Smooth muscle cell (in vitro differentiated cells): ENCODE results near the gene GADD45G. TPM values are rescaled to one million over a fixed set of nuclear protein-coding genes. Genes with fewer than 3 reads are reported as not detected.

Source experiments
- DNase-seq: peaks from one replicate; lab custom pipeline; 2025; ENCODE audit not compliant: unreplicated experiment; lab: John Stamatoyannopoulos, UW
- H2AFZ ChIP-seq: fragments of 200-600 bp; sonication (generic); 2 replicates; pipeline ENCODE4 v1.6.0; 2016; ENCODE audit warnings: antibody characterized with exemption, low read depth, mild to moderate bottlenecking
- H3F3A ChIP-seq: fragments of 200-600 bp; sonication (generic); 2 replicates; pipeline ENCODE4 v1.6.0; 2017; ENCODE audit warnings: antibody characterized with exemption, low read depth
- H3K27ac ChIP-seq: fragments of 200-600 bp; sonication (generic); 2 replicates; pipeline ENCODE4 v1.5.1; 2016; ENCODE audit warnings: low read depth, mild to moderate bottlenecking
- H3K27me3 ChIP-seq: fragments of 200-600 bp; sonication (generic); 2 replicates; pipeline ENCODE4 v1.6.1; 2016; ENCODE audit warnings: low read depth, mild to moderate bottlenecking
- H3K36me3 ChIP-seq: fragments of 200-600 bp; sonication (generic); 2 replicates; pipeline ENCODE4 v1.5.1; 2016; ENCODE audit warnings: low read depth
- H3K4me1 ChIP-seq: fragments of 200-600 bp; sonication (generic); 2 replicates; pipeline ENCODE4 v1.5.1; 2016; ENCODE audit warnings: low read depth
- H3K4me2 ChIP-seq: fragments of 200-600 bp; sonication (generic); 2 replicates; pipeline ENCODE4 v1.6.0; 2016; ENCODE audit warnings: mild to moderate bottlenecking
- H3K4me3 ChIP-seq: fragments of 200-600 bp; sonication (generic); 2 replicates; pipeline ENCODE4 v1.5.1; 2016; ENCODE audit warnings: mild to moderate bottlenecking
- H3K79me2 ChIP-seq: fragments of 200-600 bp; sonication (generic); 2 replicates; pipeline ENCODE4 v1.6.0; 2016; ENCODE audit warnings: low read depth, mild to moderate bottlenecking
- H3K9ac ChIP-seq: fragments of 200-600 bp; sonication (generic); 2 replicates; pipeline ENCODE4 v1.6.0; 2016; ENCODE audit warnings: low read depth
- H3K9me3 ChIP-seq: fragments of 200-600 bp; sonication (generic); replicated peaks from 2 replicates; pipeline ENCODE4 v1.5.1; 2016; ENCODE audit warnings: low read depth
- H4K20me1 ChIP-seq: fragments of 200-600 bp; sonication (generic); 2 replicates; pipeline ENCODE4 v1.6.0; 2016; ENCODE audit warnings: low read depth
- CTCF ChIP-seq: fragments of 200-600 bp; sonication (generic); IDR thresholded peaks from 2 replicates; pipeline ENCODE4 v1.5.1; 2017; ENCODE audit warnings: borderline replicate concordance, mild to moderate bottlenecking, antibody characterized with exemption; ENCODE audit not compliant: insufficient read depth, poor library complexity, severe bottlenecking
- WGBS: methylation state at CpG from one replicate; pipeline ENCODE4 v1.1.7; 2016; ENCODE audit warnings: low lambda C conversion rate; 5-methylcytosine and 5-hydroxymethylcytosine counted together
- polyA plus RNA-seq: library from polyadenylated mRNA; unstranded; fragments of >200 nt; fragmentation: Nextera tagmentation; extraction: Ambion mirVana; gene quantifications from 2 replicates; pipeline ENCODE4 v1.2.1, GENCODE V29; 2016
- total RNA-seq: library from RNA; depleted of rRNA; stranded (reverse); fragments of >200 nt; gene quantifications from 2 replicates; pipeline ENCODE4 v1.2.3, GENCODE V29; 2014

Gene GADD45G
- total and polyA plus RNA-seq, 2 experiments from 2014 or later: 6.9 to 10.7 TPM

GRCh38 chr9:89625721-89626687 lies 21.2 kb downstream of the GADD45G start:
- H3K4me2 ChIP-seq: no peak overlapping the region
- no peak overlapping the region for H3K27ac ChIP-seq
- no peaks in the 10 kb centered on the region for H3K36me3 ChIP-seq
- no peaks in the 10 kb centered on the region for H3K4me1 ChIP-seq
- no peaks in the 10 kb centered on the region for H3K27me3 ChIP-seq
- no peak for DNase-seq
- H3K4me3 ChIP-seq: no peak overlapping the region
- no peak overlapping the region for H3K9ac ChIP-seq
- no peaks in the 10 kb centered on the region for H3F3A ChIP-seq
- H3K9me3 ChIP-seq: no peaks in the 10 kb centered on the region
- H4K20me1 ChIP-seq: no peaks in the 10 kb centered on the region
- H3K79me2 ChIP-seq: no peaks in the 10 kb centered on the region
- no peak overlapping the region for H2AFZ ChIP-seq
- WGBS: 90% methylated on average over 14 of the region's 14 CpGs
- no peak for TF ChIP-seq CTCF

- Histone ChIP-seq H3K4me3 (no peak overlapping the region), H3K27me3 (no peaks in the 10 kb centered on the region), H4K20me1 (no peaks in the 10 kb centered on the region), H3K4me2 (no peak overlapping the region), H3K27ac (no peak overlapping the region), H3K79me2 (no peaks in the 10 kb centered on the region), H3F3A (no peaks in the 10 kb centered on the region), H2AFZ (no peak overlapping the region), H3K36me3 (no peaks in the 10 kb centered on the region), H3K9ac (no peak overlapping the region), H3K9me3 (no peaks in the 10 kb centered on the region), H3K4me1 (no peaks in the 10 kb centered on the region)
- no peak for DNase-seq
- TF ChIP-seq CTCF: no peak
- 56% methylated on average over 11 of the region's 11 CpGs for WGBS
These were observed 22.0 kb downstream of the GADD45G start for GRCh38 chr9:89626741-89627265.

GRCh38 chr9:89628601-89629000 lies 23.8 kb downstream of the GADD45G start:
- no peak for DNase-seq
- Histone ChIP-seq H3K9ac (no peak overlapping the region), H3K36me3 (no peaks in the 10 kb centered on the region), H3K4me1 (no peaks in the 10 kb centered on the region), H4K20me1 (no peaks in the 10 kb centered on the region), H3K4me3 (no peak overlapping the region), H3F3A (peaks cover 10% of the 10 kb centered on the region), H3K4me2 (no peak overlapping the region), H3K27me3 (no peaks in the 10 kb centered on the region), H2AFZ (no peak overlapping the region), H3K9me3 (no peaks in the 10 kb centered on the region), H3K79me2 (no peaks in the 10 kb centered on the region), H3K27ac (no peak overlapping the region)
- WGBS: 86% methylated on average over 2 of the region's 2 CpGs
- no peak for TF ChIP-seq CTCF
